Aorta (tissue), 5 donors: ENCODE data around the gene GSTA5. TPM values are rescaled to one million over a fixed set of nuclear protein-coding genes. Genes with fewer than 3 reads are reported as not detected.
"Not testable (repeated sequence)": the region's sequence is repeated elsewhere in the genome, so short reads cannot be mapped to it uniquely, and the experiment has no call there.

Experiments used
- ATAC-seq: fragments of 200-7000 bp; cut with Tn5 transposase; one replicate; pipeline ENCODE4 v1.9.1; 2022; ENCODE audit warnings: moderate library complexity; ENCODE audit not compliant: low FRiP score
- DNase-seq, 2 donors: peaks; one replicate each; pipeline ENCODE4 v3.0.0-alpha.2; 2020
- H3K27ac ChIP-seq, 2 donors: one replicate each; pipeline ENCODE4 v1.5.1; 2013; ENCODE audit warnings: low read length in 2 of 2, mild to moderate bottlenecking in 2 of 2, moderate library complexity in 2 of 2, control low read depth in 1 of 2, inconsistent platforms in 1 of 2, low read depth in 1 of 2
- H3K27me3 ChIP-seq, 2 donors: one replicate each; pipeline ENCODE4 v1.6.1; 2013; ENCODE audit warnings: control low read depth in 1 of 2, low read length in 1 of 2, mild to moderate bottlenecking in 1 of 2, moderate library complexity in 1 of 2; ENCODE audit not compliant: insufficient read depth in 2 of 2, control insufficient read depth in 1 of 2
- H3K36me3 ChIP-seq, 2 donors: one replicate each; pipeline ENCODE4 v1.6.1; 2013; ENCODE audit warnings: control low read depth in 1 of 2, low read length in 1 of 2, mild to moderate bottlenecking in 1 of 2; ENCODE audit not compliant: insufficient read depth in 2 of 2, control insufficient read depth in 1 of 2
- H3K4me1 ChIP-seq, 2 donors: one replicate each; pipeline ENCODE4 v1.6.1; 2013; ENCODE audit warnings: low read length in 2 of 2, control low read depth in 1 of 2, mild to moderate bottlenecking in 1 of 2, moderate library complexity in 1 of 2; ENCODE audit not compliant: insufficient read depth in 2 of 2, control insufficient read depth in 1 of 2
- H3K4me3 ChIP-seq, 2 donors: one replicate each; pipeline ENCODE4 v1.5.1; 2013; ENCODE audit warnings: low read length in 2 of 2, control low read depth in 1 of 2, mild to moderate bottlenecking in 1 of 2
- H3K9me3 ChIP-seq: one replicate; pipeline ENCODE4 v1.6.1; 2013; ENCODE audit warnings: mild to moderate bottlenecking, low read length; ENCODE audit not compliant: control insufficient read depth
- WGBS, 2 donors: extraction: QIAGEN DNeasy Blood & Tissue Kit; methylation state at CpG; one replicate each; pipeline ENCODE4 v1.1.7; 2013; 5-methylcytosine and 5-hydroxymethylcytosine counted together
- intact Hi-C, 2 donors: fragments of 100-400 bp; cut with DNase I; formaldehyde crosslinking; loops; one replicate each; pipeline versions ENCODE4 v1.14.2 to v1.15.0; 2022
- polyA plus RNA-seq, 2 donors: library from polyadenylated mRNA; stranded (reverse); fragments of 200-250 nt; gene quantifications; one replicate each; pipeline ENCODE4 v1.2.3, GENCODE V29; 2013
- total RNA-seq, 2 donors: library from RNA; stranded (reverse); fragmentation: NEBNext Ultra II Directional; extraction: Animal tissue kit (Norgen Biotek cat#: 25700); gene quantifications; one replicate each; pipeline ENCODE4 v1.2.1, GENCODE V29; 2021
- donor health status: healthy with polysubstance abuse.
- donor health status: Bipolar disorder and iron deficiency.
- donor health status: DM: no; HTN: no; CAD: no.
- donor health status: DM: no; HTN: no; CAD: no.
- donor health status: DM: yes; HTN: yes; CAD: no.

The GSTA5 gene
- total and polyA plus RNA-seq, 4 donors, result not detected

GRCh38 chr6:52872031-52872430 is 31.4 kb upstream of the GSTA5 start:
- no peak overlapping the region for H3K27ac ChIP-seq
- no peaks in the 10 kb centered on the region for H3K27me3 ChIP-seq
- 53 to 54% methylated on average over 4 of the region's 4 CpGs for WGBS, 2 donors
- H3K4me1 ChIP-seq, result no peaks in the 10 kb centered on the region
- H3K4me3 ChIP-seq, result no peak overlapping the region
- DNase-seq, result no peak
- intact Hi-C loops, result no loop called here
- no peaks in the 10 kb centered on the region for H3K36me3 ChIP-seq
- no peaks in the 10 kb centered on the region for H3K9me3 ChIP-seq
- ATAC-seq, result no peak

- no peaks in the 10 kb centered on the region for H3K27me3 ChIP-seq
- 23 to 27% methylated on average over 3 of the region's 3 CpGs for WGBS, 2 donors
- DNase-seq, result no peak
Observed at GRCh38 chr6:52871621-52872020, 31.0 kb upstream of the GSTA5 start.

DNA sequence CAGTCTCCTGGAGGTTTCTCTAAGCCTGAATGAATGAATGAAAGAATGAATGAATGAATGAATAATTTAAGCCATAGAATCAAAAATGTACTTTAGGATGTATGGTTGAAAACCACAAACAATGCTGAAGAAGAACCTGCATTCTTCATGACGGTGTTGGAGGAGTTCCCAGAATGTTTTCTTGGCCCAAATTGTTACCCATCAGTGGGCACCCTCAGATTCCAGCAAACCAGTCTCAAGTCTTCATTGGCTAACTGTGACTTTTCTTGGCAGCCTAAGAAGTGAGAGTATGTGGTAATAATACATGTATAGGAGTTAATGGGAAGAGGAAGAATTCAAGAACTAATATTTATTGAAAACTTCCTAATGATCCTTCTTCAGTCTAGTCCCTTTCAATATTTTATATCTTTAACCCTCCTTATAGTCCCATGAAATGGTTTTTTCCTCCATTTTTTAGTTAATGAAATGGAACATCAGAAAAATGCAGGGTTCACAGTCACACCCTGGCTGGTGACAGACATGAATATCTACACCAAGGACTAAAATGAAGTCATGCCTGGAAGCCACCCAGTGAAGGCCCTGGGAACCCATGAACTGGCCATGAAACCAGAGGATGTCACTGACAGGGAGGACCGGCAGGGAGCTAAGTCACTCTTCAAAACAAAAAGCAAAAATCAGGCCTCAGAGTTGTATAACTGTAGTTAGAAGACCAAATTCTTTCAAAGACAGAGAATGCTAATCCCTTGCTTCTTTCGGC is 29.9 kb upstream of the GSTA5 start:
- H3K36me3 ChIP-seq, DNase-seq, H3K4me3 ChIP-seq, H3K4me1 ChIP-seq, H3K27ac ChIP-seq, H3K27me3 ChIP-seq, H3K9me3 ChIP-seq, ATAC-seq, intact Hi-C loops: not testable (repeated sequence)
- 76 to 79% methylated on average over 3 of the region's 3 CpGs for WGBS, 2 donors

More at GRCh38 chr6:52871621-52872020, 31.0 kb upstream of the GSTA5 start:
- Histone ChIP-seq H3K9me3 (no peaks in the 10 kb centered on the region), H3K4me3 (no peak overlapping the region), H3K27ac (no peak overlapping the region), H3K36me3 (no peaks in the 10 kb centered on the region), H3K4me1 (no peaks in the 10 kb centered on the region)
- ATAC-seq, result no peak
- intact Hi-C loops, result no loop called here

DNA sequence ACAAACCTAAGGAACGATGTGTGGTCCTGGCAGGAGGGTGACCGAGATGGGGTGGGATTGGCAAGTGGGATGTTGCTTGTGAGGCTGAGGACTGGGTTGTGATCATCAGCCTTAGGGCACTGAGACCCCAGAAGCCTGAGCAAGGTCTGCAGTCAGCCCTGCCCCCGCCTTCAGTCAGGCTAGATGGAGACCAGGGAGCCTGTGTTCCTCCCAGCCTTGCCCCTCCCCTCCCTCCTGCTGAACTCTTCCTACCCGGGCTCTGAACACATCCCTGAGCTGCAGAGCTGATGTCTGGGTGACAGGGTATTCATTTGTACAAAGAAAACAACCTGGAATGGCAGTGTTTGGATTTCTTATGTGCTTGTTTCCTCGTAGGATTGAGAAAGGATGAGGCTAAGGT is 28.3 kb upstream of the GSTA5 start:
- H3K27me3 ChIP-seq, ATAC-seq, H3K9me3 ChIP-seq, H3K4me1 ChIP-seq, H3K4me3 ChIP-seq, intact Hi-C loops, H3K27ac ChIP-seq, H3K36me3 ChIP-seq, DNase-seq: not testable (repeated sequence)
- WGBS, 2 donors, result 52 to 65% methylated on average over 5 of the region's 5 CpGs

DNA sequence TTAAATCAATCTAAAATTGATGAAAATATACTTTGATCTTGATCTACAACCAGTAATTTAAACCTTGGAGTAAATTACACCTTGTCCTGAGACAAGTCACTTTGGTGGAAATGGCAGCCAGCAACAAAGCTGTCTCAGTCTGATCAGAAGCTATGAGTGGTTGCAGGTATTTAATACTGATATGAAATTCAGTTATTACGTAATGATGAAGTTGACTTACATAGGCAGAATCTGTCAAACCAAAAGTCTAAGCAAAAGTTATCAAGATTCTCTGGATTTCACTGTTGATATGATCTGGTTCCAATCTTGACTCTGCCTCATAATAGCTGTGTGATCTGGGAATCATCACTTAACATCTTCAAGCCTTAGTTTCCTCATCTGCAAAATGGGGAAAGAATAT is 27.6 kb upstream of the GSTA5 start:
- intact Hi-C loops, result no loop called here
- WGBS, 2 donors, result 93 to 95% methylated on average over 1 of the region's 1 CpG

GRCh38 chr6:52861151-52861550 is 20.5 kb upstream of the GSTA5 start:
- intact Hi-C loops, H3K4me3 ChIP-seq, DNase-seq, H3K27me3 ChIP-seq, ATAC-seq, H3K36me3 ChIP-seq, H3K27ac ChIP-seq, H3K9me3 ChIP-seq, H3K4me1 ChIP-seq: not testable (repeated sequence)
- 80 to 84% methylated on average over 7 of the region's 7 CpGs for WGBS, 2 donors

More for the DNA sequence above, 27.6 kb upstream of the GSTA5 start:
- no peak for DNase-seq
- Histone ChIP-seq H3K4me1 (no peaks in the 10 kb centered on the region), H3K27me3 (no peaks in the 10 kb centered on the region), H3K9me3 (no peaks in the 10 kb centered on the region), H3K4me3 (no peak overlapping the region), H3K27ac (no peak overlapping the region), H3K36me3 (no peaks in the 10 kb centered on the region)
- ATAC-seq, result no peak

- no peaks in the 10 kb centered on the region for H3K4me1 ChIP-seq
- no peak overlapping the region for H3K27ac ChIP-seq
- H3K36me3 ChIP-seq, result no peaks in the 10 kb centered on the region
- intact Hi-C loops, result no loop called here
- H3K9me3 ChIP-seq, result no peaks in the 10 kb centered on the region
- 91 to 96% methylated on average over 4 of the region's 4 CpGs for WGBS, 2 donors
- no peak overlapping the region for H3K4me3 ChIP-seq
- no peaks in the 10 kb centered on the region for H3K27me3 ChIP-seq
- DNase-seq (no peak), ATAC-seq (no peak)
Observed at GRCh38 chr6:52858416-52858815, 17.8 kb upstream of the GSTA5 start.

DNA sequence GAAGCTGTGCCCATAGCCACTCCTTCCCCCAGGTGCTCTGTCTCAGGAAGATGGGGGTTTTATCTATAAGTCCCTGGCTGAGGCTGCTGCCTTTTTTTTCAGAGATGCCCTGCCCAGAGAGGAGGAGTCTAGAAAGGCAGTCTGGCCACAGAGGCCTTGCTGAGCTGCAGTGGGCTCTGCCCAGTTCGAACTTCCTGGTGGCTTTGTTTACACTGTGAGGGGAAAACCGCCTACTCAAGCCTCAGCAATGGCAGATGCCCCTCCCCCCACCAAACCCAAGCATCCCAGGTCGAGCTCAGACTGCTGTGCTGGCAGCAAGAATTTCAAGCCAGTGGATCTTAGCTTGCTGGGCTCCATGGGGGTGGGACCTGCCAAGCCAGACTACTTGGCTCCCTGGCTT is 15.5 kb upstream of the GSTA5 start:
- intact Hi-C loops, H3K4me3 ChIP-seq, DNase-seq, H3K4me1 ChIP-seq, ATAC-seq, H3K9me3 ChIP-seq, H3K27me3 ChIP-seq, H3K36me3 ChIP-seq, H3K27ac ChIP-seq: not testable (repeated sequence)
- 8 to 10% methylated on average over 3 of the region's 3 CpGs for WGBS, 2 donors

DNA sequence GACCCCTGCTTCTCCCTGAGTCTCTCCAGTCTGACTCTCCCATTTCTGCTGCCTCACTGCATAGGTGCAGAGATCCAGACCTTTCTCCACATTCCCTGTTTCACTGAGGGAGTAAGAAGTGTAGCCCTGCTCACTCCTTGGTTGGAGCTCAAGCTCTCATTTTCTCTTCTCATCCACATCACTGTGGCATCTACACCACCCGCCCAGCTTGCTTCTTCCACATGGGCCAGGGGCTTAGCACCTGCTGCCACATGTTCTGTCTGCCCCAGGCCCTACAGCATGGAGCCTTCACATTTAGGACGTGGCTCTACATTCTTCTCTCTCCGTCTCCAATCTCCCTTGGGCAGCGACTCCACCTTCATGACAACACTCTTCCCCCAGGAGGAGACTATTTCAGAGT is 8.5 kb upstream of the GSTA5 start:
- ATAC-seq, result no peak
- WGBS, 2 donors, result 81 to 84% methylated on average over 4 of the region's 4 CpGs
- H3K27ac ChIP-seq, result no peak overlapping the region

More for the DNA sequence above, 8.5 kb upstream of the GSTA5 start:
- Histone ChIP-seq H3K36me3 (no peaks in the 10 kb centered on the region), H3K27me3 (no peaks in the 10 kb centered on the region), H3K4me1 (no peaks in the 10 kb centered on the region), H3K4me3 (no peak overlapping the region), H3K9me3 (peaks cover 6% of the 10 kb centered on the region)
- DNase-seq, result no peak
- intact Hi-C loops, result no loop called here
